NCI-H1436 (cell line): ENCODE results near the gene FOXE3.
"Not testable (repeated sequence)": the region's sequence is repeated elsewhere in the genome, so short reads cannot be mapped to it uniquely, and the experiment has no call there.

Source experiments
- DNase-seq: peaks from one replicate; lab custom pipeline; 2025; lab: John Stamatoyannopoulos, UW

FOXE3 gene

DNA sequence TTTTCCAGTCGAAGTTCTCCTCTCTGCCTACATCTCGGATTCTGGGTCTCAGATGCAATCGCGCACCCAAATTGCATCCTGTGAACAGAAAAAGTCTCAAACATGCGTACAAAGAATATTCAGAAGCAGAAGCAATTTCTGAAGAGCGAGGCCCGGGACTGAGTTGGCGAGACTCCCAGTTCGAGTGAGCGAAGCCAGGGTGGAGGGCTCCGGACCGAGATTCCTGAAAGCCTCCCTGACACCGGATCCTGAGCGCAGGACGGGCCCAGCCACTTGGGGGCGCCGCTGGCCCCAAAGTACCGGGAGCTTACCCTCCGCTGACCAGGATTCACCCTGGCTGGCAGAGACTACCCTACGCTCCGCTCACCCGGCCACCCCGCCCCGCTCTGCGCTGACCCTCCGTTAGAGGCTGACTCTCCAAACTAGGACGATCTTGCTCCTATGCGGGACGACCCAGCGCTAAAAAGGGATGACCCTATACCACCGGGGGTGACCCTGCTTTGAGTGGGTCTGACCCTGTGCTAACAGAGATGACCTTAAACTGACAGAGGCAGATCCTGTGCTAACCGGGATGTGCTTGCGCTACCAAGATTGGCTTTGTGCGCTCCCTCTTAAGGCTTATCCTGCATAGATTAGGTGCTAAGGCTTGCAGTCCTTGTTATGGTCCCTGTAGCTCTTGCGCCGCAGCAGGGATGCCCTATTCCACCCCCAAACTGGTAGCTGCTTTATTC lies 33.9 kb downstream of the FOXE3 start:
- no peak for DNase-seq

DNA sequence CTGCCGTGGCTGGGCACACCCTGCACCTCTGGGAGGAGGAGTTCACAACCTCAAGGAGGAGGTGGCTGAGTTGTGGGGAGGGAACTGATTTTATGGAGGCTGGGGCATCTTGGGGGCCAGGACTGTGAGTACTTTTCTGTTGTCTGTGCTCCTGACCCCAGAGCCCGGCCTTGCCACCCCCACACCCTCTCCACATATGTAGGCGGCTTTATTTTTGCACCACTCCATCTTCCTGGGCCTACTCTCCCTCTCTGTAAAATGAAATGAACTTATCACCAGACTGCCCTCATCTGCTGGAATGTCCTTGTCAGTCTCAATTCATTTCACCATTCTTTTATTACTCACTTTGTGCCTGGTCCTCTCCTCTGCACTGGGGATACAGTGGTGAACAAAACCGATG lies 34.5 kb downstream of the FOXE3 start:
- no peak for DNase-seq

DNA sequence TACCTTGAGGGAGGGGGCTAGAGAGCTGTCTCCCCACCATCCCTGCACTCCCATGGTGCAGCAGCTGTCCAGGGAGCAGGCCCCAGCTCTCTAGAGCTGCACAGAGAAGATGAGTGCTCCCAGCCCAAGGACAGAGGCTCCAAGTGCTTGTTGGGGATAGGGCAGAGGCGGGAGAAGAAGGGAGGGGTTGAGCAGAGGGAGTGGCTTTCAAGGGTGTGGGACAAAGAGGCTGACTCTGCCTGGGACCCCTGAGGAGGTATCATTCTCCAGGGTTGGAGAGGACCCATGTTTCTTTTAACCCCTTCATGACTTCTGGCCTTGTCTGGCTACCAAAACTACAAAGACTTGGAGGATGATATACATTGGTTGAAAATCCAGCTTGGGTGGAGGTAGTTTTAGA lies 36.3 kb downstream of the FOXE3 start:
- DNase-seq = no peak

DNA sequence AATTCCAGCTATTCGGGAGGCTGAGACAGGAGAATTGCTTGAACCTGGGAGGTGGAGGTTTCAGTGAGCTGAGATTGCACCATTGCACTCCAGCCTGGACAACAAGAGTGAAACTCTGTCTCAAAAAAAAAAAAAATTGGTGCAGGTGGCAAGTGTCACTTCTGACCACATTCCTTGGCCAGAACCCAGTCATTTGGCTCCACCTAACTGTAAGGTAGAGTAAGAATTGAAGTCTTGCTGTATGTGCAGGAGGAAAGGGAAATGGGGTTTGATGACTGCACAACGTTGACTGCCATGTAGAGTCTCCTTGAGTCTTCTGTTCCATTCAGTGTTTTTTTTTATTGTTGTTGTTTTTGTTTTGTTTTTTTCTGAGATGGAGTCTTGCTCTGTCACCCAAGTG lies 37.8 kb downstream of the FOXE3 start:
- not testable (repeated sequence) for DNase-seq

DNA sequence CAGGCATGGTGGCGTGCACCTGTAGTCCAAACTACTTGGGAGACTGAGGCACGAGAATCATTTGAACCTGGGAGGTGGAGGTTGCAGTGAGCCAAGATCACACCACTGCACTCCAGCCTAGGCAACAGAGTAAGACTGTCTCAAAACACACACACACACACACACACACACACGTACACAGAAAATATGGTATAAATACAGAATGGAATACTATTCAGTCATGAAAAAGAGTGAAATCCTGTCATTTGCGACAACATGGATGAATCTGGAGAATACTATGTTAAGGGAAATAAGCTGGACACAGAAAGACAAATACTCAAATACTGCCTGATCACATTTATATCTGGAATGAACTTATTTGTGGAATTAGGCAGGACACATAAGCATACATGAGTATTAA lies 40.2 kb downstream of the FOXE3 start:
- DNase-seq = no peak

DNA sequence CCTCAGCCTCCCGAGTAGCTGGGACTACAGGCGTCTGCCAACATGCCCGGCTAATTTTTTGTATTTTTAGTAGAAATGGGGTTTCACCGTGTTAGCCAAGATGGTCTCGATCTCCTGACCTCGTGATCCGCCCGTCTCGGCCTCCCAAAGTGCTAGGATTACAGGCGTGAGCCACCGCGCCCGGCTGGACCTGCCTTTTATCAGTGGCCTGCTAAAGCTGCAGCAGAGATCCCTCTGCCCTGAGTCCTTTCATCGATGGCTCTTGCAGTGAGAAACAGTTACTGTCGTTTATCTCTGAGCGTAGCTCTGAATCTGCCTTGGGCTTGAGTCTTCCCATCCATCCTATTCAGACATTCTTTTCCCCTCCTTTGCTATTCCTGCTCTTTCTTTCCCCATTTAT lies 41.5 kb downstream of the FOXE3 start:
- DNase-seq = not testable (repeated sequence)

DNA sequence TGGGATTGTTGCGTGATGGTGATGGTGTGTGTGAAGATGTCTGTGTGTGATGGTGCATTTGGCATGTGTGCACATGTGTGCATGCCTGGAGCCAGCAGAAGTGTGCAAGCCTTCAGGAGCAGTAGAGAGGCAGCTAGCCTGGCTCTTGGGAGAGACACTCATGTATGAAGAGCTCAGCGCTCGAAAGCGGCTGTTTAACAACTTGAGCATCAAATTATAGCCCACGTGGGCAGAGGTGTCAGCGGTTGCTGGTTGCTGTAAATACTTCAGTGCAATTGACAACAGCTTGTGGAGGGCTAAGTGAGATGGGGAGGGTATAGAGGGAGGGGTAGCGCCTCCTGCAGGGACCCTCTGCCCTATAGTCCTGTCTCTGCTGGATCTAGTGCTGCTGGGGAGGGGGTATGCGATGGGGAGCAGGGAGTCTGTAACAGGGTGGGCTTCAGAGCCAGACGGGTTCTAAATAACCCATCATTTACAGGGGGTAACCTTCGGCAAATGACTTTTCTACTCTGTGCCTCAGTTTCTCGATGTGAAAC lies 43.2 kb downstream of the FOXE3 start:
- DNase-seq = peak; percentile 62

DNA sequence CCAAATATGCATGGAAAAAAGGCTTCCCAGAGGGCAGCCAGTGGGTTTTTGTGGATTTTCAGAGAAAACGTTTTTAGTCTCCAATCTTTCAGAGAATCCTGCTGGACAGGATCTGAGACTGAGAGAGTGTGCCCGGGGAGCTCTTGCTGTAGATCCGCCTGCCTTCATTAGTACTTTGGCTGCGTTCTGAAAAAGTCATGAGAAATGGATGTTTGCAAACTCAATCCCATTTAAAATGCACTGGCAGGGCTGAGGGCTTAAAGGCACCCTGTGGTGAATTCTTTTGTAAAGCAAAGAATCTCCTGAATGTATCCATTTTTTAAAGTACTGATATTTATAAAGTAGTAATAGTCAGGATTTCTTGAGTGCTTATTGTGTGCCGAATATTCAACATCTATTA lies 44.0 kb downstream of the FOXE3 start:
- no peak for DNase-seq

DNA sequence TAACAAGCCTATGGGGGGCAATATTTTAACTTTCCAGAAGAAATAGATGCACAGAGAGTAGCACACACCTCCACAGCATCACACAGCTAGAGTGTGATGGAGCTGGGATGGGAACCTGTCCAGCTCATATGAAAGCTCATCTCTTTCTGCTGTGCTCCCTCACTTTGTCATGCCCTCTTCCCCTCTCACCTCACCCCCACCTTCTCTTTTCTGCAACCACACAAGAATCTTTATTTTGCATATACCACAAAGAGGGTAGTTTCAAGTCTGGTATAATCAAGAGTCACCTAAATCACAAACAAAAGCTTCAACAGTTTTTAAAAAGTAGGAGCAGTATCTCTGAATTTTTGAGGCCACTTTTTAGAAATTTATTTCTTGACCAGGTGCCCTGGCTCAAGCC lies 44.4 kb downstream of the FOXE3 start:
- no peak for DNase-seq

DNA sequence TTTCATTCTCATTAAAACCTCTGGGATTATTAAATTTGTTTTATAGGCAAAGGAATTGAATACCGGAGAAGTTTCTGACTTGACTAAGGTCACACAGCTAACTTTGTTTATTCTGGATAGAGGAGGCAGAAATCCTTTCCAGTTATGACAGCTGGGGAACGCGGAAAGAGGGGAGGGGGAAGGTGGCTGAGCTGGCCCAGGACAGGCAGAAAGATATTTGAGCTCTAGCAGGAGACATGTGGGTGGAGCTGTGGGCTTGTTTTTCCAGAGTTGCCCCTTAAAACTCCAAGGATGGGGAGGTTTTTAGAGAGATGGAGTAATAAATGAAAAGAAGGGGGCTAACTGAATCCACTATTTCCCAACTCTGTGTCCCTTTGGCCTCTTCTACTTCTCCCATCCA lies 49.5 kb downstream of the FOXE3 start:
- no peak for DNase-seq
